ENCODE data around the gene HOXA4.

DNA sequence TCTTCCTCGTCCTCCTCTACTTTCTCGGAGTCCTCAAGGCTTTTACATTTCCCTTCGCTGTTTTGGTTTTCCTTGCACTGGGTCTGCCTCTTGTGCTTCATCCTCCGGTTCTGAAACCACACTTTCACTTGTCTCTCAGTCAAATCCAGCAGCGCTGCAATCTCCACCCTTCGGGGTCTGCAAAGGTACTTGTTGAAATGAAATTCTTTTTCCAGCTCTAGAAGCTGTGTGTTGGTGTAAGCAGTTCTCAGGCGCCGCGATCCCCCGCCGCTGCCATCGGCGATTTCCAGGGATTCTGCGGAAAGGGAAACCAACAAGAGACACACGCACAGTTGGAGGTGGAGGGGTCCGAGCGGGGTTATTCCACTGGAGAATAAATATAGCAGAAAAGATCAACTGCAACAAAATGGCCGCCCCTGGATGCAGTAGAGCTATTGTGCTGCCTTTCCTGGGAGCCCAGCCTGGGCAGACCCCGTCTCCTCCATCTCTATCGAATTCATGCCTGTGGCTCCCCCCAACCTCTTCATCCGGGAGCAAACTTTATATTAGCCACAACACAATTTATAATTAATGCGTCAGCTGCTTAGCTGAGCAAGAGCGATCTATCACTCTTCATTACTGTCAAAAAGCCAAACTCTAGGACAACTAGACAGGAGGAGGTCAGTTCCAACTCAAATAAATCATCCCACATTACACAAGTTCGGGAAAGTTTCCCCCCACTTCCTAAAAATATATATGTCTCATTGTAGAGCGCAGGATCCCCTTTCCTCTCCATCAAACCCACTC, 29.2 kb downstream of the HOXA4 start:
- TF ChIP-seq, protein P1, sequence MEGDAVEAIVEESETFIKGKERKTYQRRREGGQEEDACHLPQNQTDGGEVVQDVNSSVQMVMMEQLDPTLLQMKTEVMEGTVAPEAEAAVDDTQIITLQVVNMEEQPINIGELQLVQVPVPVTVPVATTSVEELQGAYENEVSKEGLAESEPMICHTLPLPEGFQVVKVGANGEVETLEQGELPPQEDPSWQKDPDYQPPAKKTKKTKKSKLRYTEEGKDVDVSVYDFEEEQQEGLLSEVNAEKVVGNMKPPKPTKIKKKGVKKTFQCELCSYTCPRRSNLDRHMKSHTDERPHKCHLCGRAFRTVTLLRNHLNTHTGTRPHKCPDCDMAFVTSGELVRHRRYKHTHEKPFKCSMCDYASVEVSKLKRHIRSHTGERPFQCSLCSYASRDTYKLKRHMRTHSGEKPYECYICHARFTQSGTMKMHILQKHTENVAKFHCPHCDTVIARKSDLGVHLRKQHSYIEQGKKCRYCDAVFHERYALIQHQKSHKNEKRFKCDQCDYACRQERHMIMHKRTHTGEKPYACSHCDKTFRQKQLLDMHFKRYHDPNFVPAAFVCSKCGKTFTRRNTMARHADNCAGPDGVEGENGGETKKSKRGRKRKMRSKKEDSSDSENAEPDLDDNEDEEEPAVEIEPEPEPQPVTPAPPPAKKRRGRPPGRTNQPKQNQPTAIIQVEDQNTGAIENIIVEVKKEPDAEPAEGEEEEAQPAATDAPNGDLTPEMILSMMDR (conservative IDR thresholded peaks at IDR 0.05): no peak
- TF ChIP-seq ZFX (IDR thresholded peaks at IDR 0.05): no peak
